ENCODE results near the gene MBD6.

- TF ChIP-seq EP300 (IDR thresholded peaks at IDR 0.05; ENCODE audit: low read depth), result no peak
- TF ChIP-seq CTCF (IDR thresholded peaks at IDR 0.05), result no peak
Measured at GRCh38 chr12:57577981-57578758, 55.5 kb downstream of the MBD6 start.
